K562 (cell line): ENCODE data around the gene RXRA. TPM values are rescaled to one million over a fixed set of nuclear protein-coding genes. Genes with fewer than 3 reads are reported as not detected.

ENCODE experiments used
- ATAC-seq: fragments of 200-7000 bp; cut with Tn5 transposase; 3 replicates; pipeline ENCODE4 v1.9.1; 2020; ENCODE audit warnings: moderate library complexity
- BruUV-seq: library from RNA; stranded (reverse); fragments of 400-500 nt; replicated peaks from 2 replicates; lab custom pipeline; 2021; lab: Mats Ljungman, UMichigan
- CTCF ChIA-PET: fragments of 300-600 bp; formaldehyde crosslinking; extraction: SDS; loops from one replicate; lab custom pipeline; 2021; ENCODE audit warnings: low intra/inter-chr PET ratio; lab: Yijun Ruan, JAX
- POLR2A ChIA-PET: fragments of 300-600, 350-650 bp; sonication (Branson Sonifier 250); formaldehyde crosslinking; extraction: SDS; loops from one replicate; lab custom pipeline; 2021; ENCODE audit warnings: antibody characterized with exemption, inconsistent platforms; lab: Yijun Ruan, JAX
- DNase-seq, 4 experiments: peaks; one replicate each; pipeline versions ENCODE4 v3.0.0 to v3.0.0-alpha.2; 2011 to 2018; ENCODE audit warnings: low spot score in 3 of 4, mixed read lengths in 3 of 4; ENCODE audit errors: extremely low read depth in 1 of 4
- FAIRE-seq: peaks from 2 replicates; lab custom pipeline; 2011; peaks lifted over from hg19 to GRCh38; lab: Jason Lieb, UNC
- H2AFZ ChIP-seq: 2 replicates; pipeline ENCODE4 v1.6.0; 2011; ENCODE audit warnings: low read depth, low read length, control low read depth, inconsistent platforms
- H3K27ac ChIP-seq: fragments of 200-600 bp; 3 replicates; pipeline ENCODE4 v1.8.0; 2011; ENCODE audit warnings: low read depth, mild to moderate bottlenecking, control low read depth, inconsistent platforms, low read length, moderate library complexity, mixed read lengths; ENCODE audit errors: extremely low read depth
- H3K27me3 ChIP-seq, 2 experiments: fragments of 300-600 bp in 1 of 2; 2 replicates in 1 of 2; 3 replicates in 1 of 2; pipeline versions ENCODE4 v1.6.0 to v1.8.0; 2011; ENCODE audit warnings: inconsistent platforms in 2 of 2, low read length in 2 of 2, mild to moderate bottlenecking in 1 of 2, mixed read lengths in 1 of 2, moderate library complexity in 1 of 2; ENCODE audit not compliant: control insufficient read depth in 2 of 2, insufficient read depth in 2 of 2
- H3K36me3 ChIP-seq: fragments of 300-600 bp; 3 replicates; pipeline ENCODE4 v1.8.0; 2011; ENCODE audit warnings: mild to moderate bottlenecking, low read length, inconsistent platforms; ENCODE audit not compliant: control insufficient read depth, insufficient read depth
- H3K4me1 ChIP-seq, 2 experiments: fragments of 200-600 bp in 1 of 2; replicated peaks in 1 of 2; 2 replicates in 1 of 2; 3 replicates in 1 of 2; pipeline versions ENCODE4 v1.5.1 to v1.8.0; 2011; ENCODE audit warnings: inconsistent platforms in 2 of 2, low read length in 2 of 2, mild to moderate bottlenecking in 1 of 2, mixed read lengths in 1 of 2, moderate library complexity in 1 of 2; ENCODE audit not compliant: control insufficient read depth in 2 of 2, insufficient read depth in 2 of 2
- H3K4me2 ChIP-seq: 2 replicates; pipeline ENCODE4 v1.6.1; 2011; ENCODE audit warnings: low read length, control low read depth, inconsistent platforms, mixed read lengths; ENCODE audit not compliant: insufficient read depth
- H3K4me3 ChIP-seq: fragments of 200-600 bp; sonication (generic), shearing (Covaris generic); 2 replicates; pipeline ENCODE4 v1.5.1; 2016; ENCODE audit warnings: control low read depth, inconsistent platforms
- H3K79me2 ChIP-seq: fragments of 200-600 bp; 3 replicates; pipeline ENCODE4 v1.8.0; 2011; ENCODE audit warnings: low read length, inconsistent platforms; ENCODE audit not compliant: control insufficient read depth, insufficient read depth
- H3K9ac ChIP-seq, 2 experiments: 2 replicates each; pipeline versions ENCODE4 v1.6.0 to v1.6.1; 2011; ENCODE audit warnings: low read depth in 2 of 2, low read length in 2 of 2, control low read depth in 1 of 2, inconsistent platforms in 1 of 2, mild to moderate bottlenecking in 1 of 2, mixed read lengths in 1 of 2; ENCODE audit not compliant: insufficient read depth in 1 of 2
- H3K9me1 ChIP-seq: one replicate; pipeline ENCODE4 v1.6.0; 2011; ENCODE audit warnings: inconsistent platforms, mild to moderate bottlenecking, low read length, moderate library complexity; ENCODE audit not compliant: control insufficient read depth, insufficient read depth
- H3K9me3 ChIP-seq: replicated peaks from 2 replicates; pipeline ENCODE4 v1.5.1; 2011; ENCODE audit warnings: low read depth, low read length, inconsistent platforms; ENCODE audit not compliant: control insufficient read depth, insufficient read depth
- H4K20me1 ChIP-seq: replicated peaks from 2 replicates; pipeline ENCODE4 v1.6.1; 2011; ENCODE audit warnings: low read length, inconsistent platforms, mixed read lengths; ENCODE audit not compliant: control insufficient read depth, insufficient read depth
- C11orf30 ChIP-seq: fragments of 450-650 bp; IDR thresholded peaks from 2 replicates; pipeline ENCODE4 v1.6.1; 2016; ENCODE audit warnings: low read depth, mild to moderate bottlenecking
- E2F3 ChIP-seq: fragments of 250-450 bp; sonication (Bioruptor Pico); IDR thresholded peaks from 2 replicates; pipeline ENCODE4 v1.4.0; 2020; ENCODE audit warnings: mild to moderate bottlenecking
- EWSR1 ChIP-seq: fragments of 450-650 bp; IDR thresholded peaks from 2 replicates; pipeline ENCODE4 v1.6.1; 2018; ENCODE audit warnings: borderline replicate concordance, mild to moderate bottlenecking, low read depth, moderate library complexity; ENCODE audit not compliant: partially characterized antibody
- HDGF ChIP-seq: fragments of 450-650 bp; IDR thresholded peaks from 2 replicates; pipeline ENCODE4 v1.6.1; 2016
- MAFK ChIP-seq: IDR thresholded peaks from 2 replicates; pipeline ENCODE4 v1.6.1; 2011; ENCODE audit warnings: low read length, improper control_type of control experiment
- RBM34 ChIP-seq: fragments of 200-400 bp; formaldehyde crosslinking; IDR thresholded peaks from 2 replicates; pipeline ENCODE4 v1.6.1; 2018; ENCODE audit warnings: low read length, borderline replicate concordance; ENCODE audit not compliant: insufficient read depth
- SP2 ChIP-seq: IDR thresholded peaks from 2 replicates; pipeline ENCODE4 v1.6.1; 2011; ENCODE audit warnings: mild to moderate bottlenecking, low read depth, low read length, moderate library complexity; ENCODE audit not compliant: poor library complexity, severe bottlenecking; ENCODE audit errors: extremely low read depth
- STAG1 ChIP-seq: sonication (generic); formaldehyde crosslinking; IDR thresholded peaks from 2 replicates; pipeline ENCODE4 v1.5.0; 2020; ENCODE audit warnings: missing genetic modification reagents, borderline replicate concordance
- TRIM24 ChIP-seq, 2 experiments: fragments of 450-650 bp; IDR thresholded peaks; 2 replicates each; pipeline ENCODE4 v1.6.1; 2016
- XRCC5 ChIP-seq: fragments of 200-400 bp; formaldehyde crosslinking; IDR thresholded peaks from 2 replicates; pipeline ENCODE4 v1.6.1; 2017; ENCODE audit warnings: low read depth, mild to moderate bottlenecking, low read length
- ZFP1 ChIP-seq: fragments of 450-650 bp; formaldehyde crosslinking; IDR thresholded peaks from 2 replicates; pipeline ENCODE4 v1.4.0; 2020; ENCODE audit warnings: mild to moderate bottlenecking, mixed read lengths
- ZNF316 ChIP-seq: fragments of 450-650 bp; IDR thresholded peaks from 2 replicates; pipeline ENCODE4 v1.6.1; 2016
- WGBS: fragments of 100-300 bp; shearing (Covaris generic); methylation state at CpG from one replicate; pipeline ENCODE4 v1.1.6; 2016; ENCODE audit warnings: low coverage, mixed read lengths; ENCODE audit not compliant: insufficient coverage; ENCODE audit errors: missing lambda C conversion rate; 5-methylcytosine and 5-hydroxymethylcytosine counted together
- in situ Hi-C: fragments of 300-500 bp; cut with MboI; formaldehyde crosslinking; loops from 4 replicates; pipeline ENCODE4 v1.15.0; 2018; ENCODE audit warnings: inconsistent platforms, mixed read lengths
- intact Hi-C: fragments of 100-400 bp; cut with micrococcal nuclease; formaldehyde crosslinking; loops from 2 replicates; pipeline ENCODE4 v1.14.2; 2022
- polyA plus RNA-seq, 8 experiments: library from polyadenylated mRNA; depleted of rRNA in 4 of 8; stranded (reverse) in 5 of 8; unstranded in 3 of 8; fragments of >200 nt; fragmentation: Nextera tagmentation in 2 of 8; fragmentation: Illumina TruSeq in 1 of 8; extraction: Ambion mirVana in 2 of 8; extraction: Trizol in 1 of 8; gene quantifications; 2 replicates each; pipeline versions ENCODE4 v1.2.1 to v1.2.3, GENCODE V29; 2011 to 2014; ENCODE audit warnings: inconsistent platforms in 1 of 8, missing spikeins in 1 of 8
- total RNA-seq, 7 experiments: library from RNA; depleted of rRNA in 6 of 7; stranded (reverse); fragments of >200 nt in 6 of 7; fragmentation: Illumina TruSeq in 2 of 7; extraction: Trizol in 2 of 7; gene quantifications; 2 replicates each; pipeline versions ENCODE4 v1.2.1 to v1.2.3, GENCODE V29; 2011 to 2021; ENCODE audit warnings: low replicate concordance in 1 of 7
- TF ChIP-seq, protein P1 (sequence below): sonication (generic); formaldehyde crosslinking; IDR thresholded peaks from 2 replicates; pipeline ENCODE4 v1.8.0; 2022; ENCODE audit warnings: missing genetic modification reagents, mild to moderate bottlenecking, moderate library complexity, borderline replicate concordance

Gene RXRA
- total and polyA plus RNA-seq, 9 of the 15 experiments (the other 6 are each of a cell fraction or from before 2014, with no cell fraction given) = 0.35 to 23.6 (median 4.6) TPM

DNA sequence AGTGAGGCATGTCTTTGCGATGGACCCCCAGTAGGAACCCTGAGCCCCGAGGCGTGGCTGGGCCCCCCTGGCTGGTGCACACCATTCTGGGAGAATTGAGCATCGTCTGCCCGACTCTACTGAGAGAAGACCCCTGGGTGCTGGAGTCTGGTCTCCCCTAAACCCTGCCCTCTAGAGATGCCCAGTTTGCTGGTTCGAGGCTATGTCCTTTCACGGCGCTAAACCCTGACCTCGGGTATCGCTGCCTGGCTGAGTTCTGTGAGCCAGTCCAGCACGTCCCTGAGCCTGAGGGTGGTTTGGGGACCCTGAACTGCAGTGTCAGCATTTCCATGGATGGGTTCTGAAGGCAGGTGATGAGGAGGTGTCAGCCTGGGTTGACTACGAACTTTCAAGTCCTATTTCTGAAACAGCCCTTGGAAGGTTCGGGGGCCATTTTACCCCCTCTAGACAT, 128.8 kb downstream of the RXRA start (continued):
- TF ChIP-seq E2F3 (CRISPR knock-in tag) (no peak), TRIM24 (IDR thresholded peaks at IDR 0.05) (no peak), C11orf30 (peak; percentile 79), EWSR1 (no peak), MAFK (peak; percentile 90), HDGF (no peak), STAG1 (no peak), XRCC5 (no peak), ZNF316 (peak; percentile 88)
- TF ChIP-seq, protein P1, sequence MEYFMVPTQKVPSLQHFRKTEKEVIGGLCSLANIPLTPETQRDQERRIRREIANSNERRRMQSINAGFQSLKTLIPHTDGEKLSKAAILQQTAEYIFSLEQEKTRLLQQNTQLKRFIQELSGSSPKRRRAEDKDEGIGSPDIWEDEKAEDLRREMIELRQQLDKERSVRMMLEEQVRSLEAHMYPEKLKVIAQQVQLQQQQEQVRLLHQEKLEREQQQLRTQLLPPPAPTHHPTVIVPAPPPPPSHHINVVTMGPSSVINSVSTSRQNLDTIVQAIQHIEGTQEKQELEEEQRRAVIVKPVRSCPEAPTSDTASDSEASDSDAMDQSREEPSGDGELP (CRISPR knock-in tag) = no peak

DNA sequence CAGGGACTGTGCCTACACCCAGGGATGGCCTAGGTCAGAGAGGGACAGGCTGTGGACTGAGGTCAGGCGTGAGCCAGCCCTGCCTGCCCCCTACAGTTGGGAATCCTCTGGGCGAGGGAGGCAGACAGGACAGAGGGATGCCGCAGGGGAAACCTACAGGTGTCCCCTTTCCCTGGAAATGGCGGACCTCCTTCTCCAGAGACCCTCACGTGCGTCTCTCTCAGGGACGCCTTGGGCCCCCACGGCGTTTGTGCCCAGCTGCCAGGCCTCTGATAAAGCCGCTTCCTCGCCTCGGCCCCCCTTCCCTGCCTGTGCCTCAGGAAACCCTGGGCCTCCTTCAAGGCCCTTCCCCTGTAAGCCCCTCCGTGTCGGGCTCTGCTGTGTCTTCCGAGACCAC, 129.3 kb downstream of the RXRA start:
- ChIA-PET CTCF (no interaction called here), POLR2A (interaction anchor here (0.6 kb wide), 1 partner anchor 34 kb away, joined by 3 read pairs; no protein-coding TSS in a partner anchor)
- no peaks in the 10 kb centered on the region for H3K9me3 ChIP-seq
- H3K27ac ChIP-seq = no peak overlapping the region
- no peak overlapping the region for H3K4me3 ChIP-seq
- peaks cover 0 to 5% of the 10 kb centered on the region in 2 experiments; a peak in 1 of 5 replicates for H3K27me3 ChIP-seq
- intact Hi-C loops (no loop called here), in situ Hi-C loops (no loop called here)
- BruUV-seq = no TSS peak
- TF ChIP-seq RBM34 (no peak), SP2 (no peak), ZFP1 (CRISPR knock-in tag) (no peak)
- no peaks in the 10 kb centered on the region for H3K9me1 ChIP-seq
- H3K79me2 ChIP-seq = no peaks in the 10 kb centered on the region
- peaks cover 0 to 42% of the 10 kb centered on the region in 2 experiments; a peak in 3 of 5 replicates for H3K4me1 ChIP-seq
- H3K4me2 ChIP-seq = no peak overlapping the region
- DNase-seq = no peak
- no peak for ATAC-seq
- no peak overlapping the region for H2AFZ ChIP-seq
- FAIRE-seq = no peak
- peaks cover 6% of the 10 kb centered on the region; the same call in 1 of the 2 replicates for H4K20me1 ChIP-seq
- 35% methylated on average over 13 of the region's 15 CpGs for WGBS
- no peaks in the 10 kb centered on the region for H3K36me3 ChIP-seq
- no peak overlapping the region for H3K9ac ChIP-seq
